K562 (cell line): ENCODE results near the gene UBR3. TPM values are rescaled to one million over a fixed set of nuclear protein-coding genes. Genes with fewer than 3 reads are reported as not detected.

Experiments
- BRCA1 ChIP-seq, 2 experiments: fragments of 450-650 bp in 1 of 2; sonication (generic) in 1 of 2; formaldehyde crosslinking in 1 of 2; IDR thresholded peaks; 2 replicates each; pipeline versions ENCODE4 v1.5.0 to v1.6.1; 2017 to 2020; ENCODE audit warnings: mild to moderate bottlenecking in 1 of 2, missing genetic modification reagents in 1 of 2
- BRD4 ChIP-seq: fragments of 200-600 bp; sonication (generic); IDR thresholded peaks from 2 replicates; pipeline ENCODE4 v1.6.1; 2017; ENCODE audit warnings: inconsistent platforms
- SMARCA4 ChIP-seq: fragments of 450-650 bp; IDR thresholded peaks from 2 replicates; pipeline ENCODE4 v1.6.1; 2016
- ZNF134 ChIP-seq: fragments of 250-450 bp; sonication (Bioruptor Pico); conservative IDR thresholded peaks from 2 replicates; pipeline ENCODE4 v1.4.0; 2020
- polyA plus RNA-seq, 8 experiments: library from polyadenylated mRNA; depleted of rRNA in 4 of 8; stranded (reverse) in 5 of 8; unstranded in 3 of 8; fragments of >200 nt; fragmentation: Nextera tagmentation in 2 of 8; fragmentation: Illumina TruSeq in 1 of 8; extraction: Ambion mirVana in 2 of 8; extraction: Trizol in 1 of 8; gene quantifications; 2 replicates each; pipeline versions ENCODE4 v1.2.1 to v1.2.3, GENCODE V29; 2011 to 2014; ENCODE audit warnings: inconsistent platforms in 1 of 8, missing spikeins in 1 of 8
- total RNA-seq, 7 experiments: library from RNA; depleted of rRNA in 6 of 7; stranded (reverse); fragments of >200 nt in 6 of 7; fragmentation: Illumina TruSeq in 2 of 7; extraction: Trizol in 2 of 7; gene quantifications; 2 replicates each; pipeline versions ENCODE4 v1.2.1 to v1.2.3, GENCODE V29; 2011 to 2021; ENCODE audit warnings: low replicate concordance in 1 of 7
- TF ChIP-seq, protein P1 (sequence below): fragments of 250-450 bp; sonication (Bioruptor Pico); IDR thresholded peaks from 2 replicates; pipeline ENCODE4 v1.8.0; 2021; ENCODE audit warnings: mild to moderate bottlenecking, moderate library complexity
- TF ChIP-seq, protein P2 (sequence below): fragments of 450-650 bp; IDR thresholded peaks from 2 replicates; pipeline ENCODE4 v1.6.1; 2016; ENCODE audit warnings: low read depth
- TF ChIP-seq, protein P3 (sequence below), 2 experiments: IDR thresholded peaks; 2 replicates each; pipeline ENCODE4 v1.6.1; 2012; ENCODE audit warnings: improper control_type of control experiment in 2 of 2, low read depth in 2 of 2, low read length in 2 of 2, borderline replicate concordance in 1 of 2
- TF ChIP-seq, protein P4 (sequence below): sonication (generic); formaldehyde crosslinking; IDR thresholded peaks from 2 replicates; pipeline ENCODE4 v1.8.1; 2023; ENCODE audit warnings: mild to moderate bottlenecking, missing genetic modification reagents
- TF ChIP-seq, protein P5 (sequence below): fragments of 450-650 bp; IDR thresholded peaks from 2 replicates; pipeline ENCODE4 v1.6.1; 2016; ENCODE audit warnings: missing biosample characterization, missing genetic modification characterization
- TF ChIP-seq, protein P6 (sequence below): fragments of 250-450 bp; sonication (Bioruptor Pico); IDR thresholded peaks from 2 replicates; pipeline ENCODE4 v1.9.0; 2021; ENCODE audit warnings: mild to moderate bottlenecking

UBR3 gene
- total and polyA plus RNA-seq, 9 of the 15 experiments (the other 6 are each of a cell fraction or from before 2014, with no cell fraction given), result 14.4 to 63.5 (median 40.4) TPM

DNA sequence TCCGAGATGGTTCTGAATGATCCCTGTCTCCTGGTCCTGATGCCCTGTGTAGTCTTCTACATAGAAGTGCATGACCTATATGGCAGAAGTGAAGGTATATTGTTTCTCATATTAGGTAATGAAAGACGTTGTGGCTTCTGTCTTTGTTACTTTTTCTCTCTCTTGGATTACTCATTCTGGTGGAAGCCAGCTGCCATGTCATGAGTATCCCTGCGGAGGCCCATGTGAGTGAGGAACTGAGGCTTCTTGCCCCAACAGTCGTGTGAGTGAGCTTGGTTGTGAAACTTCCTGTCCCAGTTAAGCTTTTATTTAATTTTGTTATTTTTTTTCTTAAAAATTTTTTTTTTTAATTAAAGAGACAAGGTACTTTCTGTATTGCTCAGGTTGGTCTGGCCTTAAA lies 134.7 kb downstream of the UBR3 start (continued):
- TF ChIP-seq, protein P1, sequence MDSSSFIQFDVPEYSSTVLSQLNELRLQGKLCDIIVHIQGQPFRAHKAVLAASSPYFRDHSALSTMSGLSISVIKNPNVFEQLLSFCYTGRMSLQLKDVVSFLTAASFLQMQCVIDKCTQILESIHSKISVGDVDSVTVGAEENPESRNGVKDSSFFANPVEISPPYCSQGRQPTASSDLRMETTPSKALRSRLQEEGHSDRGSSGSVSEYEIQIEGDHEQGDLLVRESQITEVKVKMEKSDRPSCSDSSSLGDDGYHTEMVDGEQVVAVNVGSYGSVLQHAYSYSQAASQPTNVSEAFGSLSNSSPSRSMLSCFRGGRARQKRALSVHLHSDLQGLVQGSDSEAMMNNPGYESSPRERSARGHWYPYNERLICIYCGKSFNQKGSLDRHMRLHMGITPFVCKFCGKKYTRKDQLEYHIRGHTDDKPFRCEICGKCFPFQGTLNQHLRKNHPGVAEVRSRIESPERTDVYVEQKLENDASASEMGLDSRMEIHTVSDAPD (CRISPR knock-in tag), result no peak
- TF ChIP-seq, protein P2, sequence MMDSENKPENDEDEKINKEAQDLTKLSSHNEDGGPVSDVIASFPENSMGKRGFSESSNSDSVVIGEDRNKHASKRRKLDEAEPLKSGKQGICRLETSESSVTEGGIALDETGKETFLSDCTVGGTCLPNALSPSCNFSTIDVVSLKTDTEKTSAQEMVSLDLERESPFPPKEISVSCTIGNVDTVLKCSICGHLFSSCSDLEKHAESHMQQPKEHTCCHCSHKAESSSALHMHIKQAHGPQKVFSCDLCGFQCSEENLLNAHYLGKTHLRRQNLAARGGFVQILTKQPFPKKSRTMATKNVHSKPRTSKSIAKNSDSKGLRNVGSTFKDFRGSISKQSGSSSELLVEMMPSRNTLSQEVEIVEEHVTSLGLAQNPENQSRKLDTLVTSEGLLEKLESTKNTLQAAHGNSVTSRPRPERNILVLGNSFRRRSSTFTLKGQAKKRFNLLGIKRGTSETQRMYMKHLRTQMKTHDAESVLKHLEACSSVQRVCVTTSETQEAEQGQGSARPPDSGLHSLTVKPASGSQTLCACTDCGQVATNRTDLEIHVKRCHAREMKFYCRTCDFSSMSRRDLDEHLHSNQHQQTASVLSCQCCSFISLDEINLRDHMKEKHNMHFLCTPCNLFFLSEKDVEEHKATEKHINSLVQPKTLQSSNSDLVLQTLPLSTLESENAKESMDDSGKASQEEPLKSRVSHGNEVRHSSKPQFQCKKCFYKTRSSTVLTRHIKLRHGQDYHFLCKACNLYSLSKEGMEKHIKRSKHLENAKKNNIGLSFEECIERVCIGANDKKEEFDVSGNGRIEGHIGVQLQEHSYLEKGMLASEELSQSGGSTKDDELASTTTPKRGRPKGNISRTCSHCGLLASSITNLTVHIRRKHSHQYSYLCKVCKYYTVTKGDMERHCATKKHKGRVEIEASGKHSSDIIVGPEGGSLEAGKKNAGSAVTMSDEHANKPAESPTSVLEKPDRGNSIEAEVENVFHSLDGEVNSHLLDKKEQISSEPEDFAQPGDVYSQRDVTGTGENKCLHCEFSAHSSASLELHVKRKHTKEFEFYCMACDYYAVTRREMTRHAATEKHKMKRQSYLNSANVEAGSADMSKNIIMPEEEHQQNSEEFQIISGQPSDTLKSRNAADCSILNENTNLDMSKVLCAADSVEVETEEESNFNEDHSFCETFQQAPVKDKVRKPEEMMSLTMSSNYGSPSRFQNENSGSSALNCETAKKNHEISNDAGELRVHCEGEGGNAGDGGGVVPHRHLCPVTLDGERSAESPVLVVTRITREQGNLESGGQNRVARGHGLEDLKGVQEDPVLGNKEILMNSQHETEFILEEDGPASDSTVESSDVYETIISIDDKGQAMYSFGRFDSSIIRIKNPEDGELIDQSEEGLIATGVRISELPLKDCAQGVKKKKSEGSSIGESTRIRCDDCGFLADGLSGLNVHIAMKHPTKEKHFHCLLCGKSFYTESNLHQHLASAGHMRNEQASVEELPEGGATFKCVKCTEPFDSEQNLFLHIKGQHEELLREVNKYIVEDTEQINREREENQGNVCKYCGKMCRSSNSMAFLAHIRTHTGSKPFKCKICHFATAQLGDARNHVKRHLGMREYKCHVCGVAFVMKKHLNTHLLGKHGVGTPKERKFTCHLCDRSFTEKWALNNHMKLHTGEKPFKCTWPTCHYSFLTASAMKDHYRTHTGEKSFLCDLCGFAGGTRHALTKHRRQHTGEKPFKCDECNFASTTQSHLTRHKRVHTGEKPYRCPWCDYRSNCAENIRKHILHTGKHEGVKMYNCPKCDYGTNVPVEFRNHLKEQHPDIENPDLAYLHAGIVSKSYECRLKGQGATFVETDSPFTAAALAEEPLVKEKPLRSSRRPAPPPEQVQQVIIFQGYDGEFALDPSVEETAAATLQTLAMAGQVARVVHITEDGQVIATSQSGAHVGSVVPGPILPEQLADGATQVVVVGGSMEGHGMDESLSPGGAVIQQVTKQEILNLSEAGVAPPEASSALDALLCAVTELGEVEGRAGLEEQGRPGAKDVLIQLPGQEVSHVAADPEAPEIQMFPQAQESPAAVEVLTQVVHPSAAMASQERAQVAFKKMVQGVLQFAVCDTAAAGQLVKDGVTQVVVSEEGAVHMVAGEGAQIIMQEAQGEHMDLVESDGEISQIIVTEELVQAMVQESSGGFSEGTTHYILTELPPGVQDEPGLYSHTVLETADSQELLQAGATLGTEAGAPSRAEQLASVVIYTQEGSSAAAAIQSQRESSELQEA, result no peak
- TF ChIP-seq, protein P3, sequence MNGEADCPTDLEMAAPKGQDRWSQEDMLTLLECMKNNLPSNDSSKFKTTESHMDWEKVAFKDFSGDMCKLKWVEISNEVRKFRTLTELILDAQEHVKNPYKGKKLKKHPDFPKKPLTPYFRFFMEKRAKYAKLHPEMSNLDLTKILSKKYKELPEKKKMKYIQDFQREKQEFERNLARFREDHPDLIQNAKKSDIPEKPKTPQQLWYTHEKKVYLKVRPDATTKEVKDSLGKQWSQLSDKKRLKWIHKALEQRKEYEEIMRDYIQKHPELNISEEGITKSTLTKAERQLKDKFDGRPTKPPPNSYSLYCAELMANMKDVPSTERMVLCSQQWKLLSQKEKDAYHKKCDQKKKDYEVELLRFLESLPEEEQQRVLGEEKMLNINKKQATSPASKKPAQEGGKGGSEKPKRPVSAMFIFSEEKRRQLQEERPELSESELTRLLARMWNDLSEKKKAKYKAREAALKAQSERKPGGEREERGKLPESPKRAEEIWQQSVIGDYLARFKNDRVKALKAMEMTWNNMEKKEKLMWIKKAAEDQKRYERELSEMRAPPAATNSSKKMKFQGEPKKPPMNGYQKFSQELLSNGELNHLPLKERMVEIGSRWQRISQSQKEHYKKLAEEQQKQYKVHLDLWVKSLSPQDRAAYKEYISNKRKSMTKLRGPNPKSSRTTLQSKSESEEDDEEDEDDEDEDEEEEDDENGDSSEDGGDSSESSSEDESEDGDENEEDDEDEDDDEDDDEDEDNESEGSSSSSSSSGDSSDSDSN (IDR thresholded peaks at IDR 0.05; ENCODE audit: borderline replicate concordance in 1 of 2, low read depth in 2 of 2, low read length in 2 of 2), result no peak
- TF ChIP-seq, protein P4, sequence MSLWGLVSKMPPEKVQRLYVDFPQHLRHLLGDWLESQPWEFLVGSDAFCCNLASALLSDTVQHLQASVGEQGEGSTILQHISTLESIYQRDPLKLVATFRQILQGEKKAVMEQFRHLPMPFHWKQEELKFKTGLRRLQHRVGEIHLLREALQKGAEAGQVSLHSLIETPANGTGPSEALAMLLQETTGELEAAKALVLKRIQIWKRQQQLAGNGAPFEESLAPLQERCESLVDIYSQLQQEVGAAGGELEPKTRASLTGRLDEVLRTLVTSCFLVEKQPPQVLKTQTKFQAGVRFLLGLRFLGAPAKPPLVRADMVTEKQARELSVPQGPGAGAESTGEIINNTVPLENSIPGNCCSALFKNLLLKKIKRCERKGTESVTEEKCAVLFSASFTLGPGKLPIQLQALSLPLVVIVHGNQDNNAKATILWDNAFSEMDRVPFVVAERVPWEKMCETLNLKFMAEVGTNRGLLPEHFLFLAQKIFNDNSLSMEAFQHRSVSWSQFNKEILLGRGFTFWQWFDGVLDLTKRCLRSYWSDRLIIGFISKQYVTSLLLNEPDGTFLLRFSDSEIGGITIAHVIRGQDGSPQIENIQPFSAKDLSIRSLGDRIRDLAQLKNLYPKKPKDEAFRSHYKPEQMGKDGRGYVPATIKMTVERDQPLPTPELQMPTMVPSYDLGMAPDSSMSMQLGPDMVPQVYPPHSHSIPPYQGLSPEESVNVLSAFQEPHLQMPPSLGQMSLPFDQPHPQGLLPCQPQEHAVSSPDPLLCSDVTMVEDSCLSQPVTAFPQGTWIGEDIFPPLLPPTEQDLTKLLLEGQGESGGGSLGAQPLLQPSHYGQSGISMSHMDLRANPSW (CRISPR knock-in tag), result no peak
- TF ChIP-seq ZNF134 (CRISPR knock-in tag) (no peak), SMARCA4 (no peak), BRD4 (no peak), BRCA1 (IDR thresholded peaks at IDR 0.05) (no peak), BRCA1 (CRISPR knock-in tag; IDR thresholded peaks at IDR 0.05) (no peak)
- TF ChIP-seq, protein P5, sequence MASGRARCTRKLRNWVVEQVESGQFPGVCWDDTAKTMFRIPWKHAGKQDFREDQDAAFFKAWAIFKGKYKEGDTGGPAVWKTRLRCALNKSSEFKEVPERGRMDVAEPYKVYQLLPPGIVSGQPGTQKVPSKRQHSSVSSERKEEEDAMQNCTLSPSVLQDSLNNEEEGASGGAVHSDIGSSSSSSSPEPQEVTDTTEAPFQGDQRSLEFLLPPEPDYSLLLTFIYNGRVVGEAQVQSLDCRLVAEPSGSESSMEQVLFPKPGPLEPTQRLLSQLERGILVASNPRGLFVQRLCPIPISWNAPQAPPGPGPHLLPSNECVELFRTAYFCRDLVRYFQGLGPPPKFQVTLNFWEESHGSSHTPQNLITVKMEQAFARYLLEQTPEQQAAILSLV (tag), result no peak
- TF ChIP-seq, protein P6, sequence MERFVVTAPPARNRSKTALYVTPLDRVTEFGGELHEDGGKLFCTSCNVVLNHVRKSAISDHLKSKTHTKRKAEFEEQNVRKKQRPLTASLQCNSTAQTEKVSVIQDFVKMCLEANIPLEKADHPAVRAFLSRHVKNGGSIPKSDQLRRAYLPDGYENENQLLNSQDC (CRISPR knock-in tag), result no peak
